Esophagus muscularis mucosa (tissue), 4 donors: ENCODE measurements around the gene ARHGAP4. TPM values are rescaled to one million over a fixed set of nuclear protein-coding genes. Genes with fewer than 3 reads are reported as not detected.

Experiments
- DNase-seq: peaks from one replicate; pipeline ENCODE4 v3.0.0-alpha.2; 2017; ENCODE audit errors: extremely low spot score
- H3K27ac ChIP-seq, 4 donors: fragments of 200-600 bp; sonication (generic); replicated peaks in 1 of 4; 1 replicate in 3 of 4; 2 replicates in 1 of 4; pipeline ENCODE4 v1.5.1; 2016 to 2019; ENCODE audit warnings: mild to moderate bottlenecking in 1 of 4
- H3K27me3 ChIP-seq, 4 donors: fragments of 200-600 bp; sonication (generic); one replicate each; pipeline versions ENCODE4 v1.5.1 to v1.6.0; 2016 to 2019
- H3K36me3 ChIP-seq, 4 donors: fragments of 200-600 bp; sonication (generic); one replicate each; pipeline ENCODE4 v1.5.1; 2016 to 2019
- H3K4me1 ChIP-seq, 4 donors: fragments of 200-600 bp; sonication (generic); one replicate each; pipeline ENCODE4 v1.5.1; 2016 to 2019
- H3K4me3 ChIP-seq, 4 donors: fragments of 200-600 bp; sonication (generic); 1 replicate in 2 of 4; 2 replicates in 2 of 4; pipeline ENCODE4 v1.5.1; 2016 to 2019; ENCODE audit warnings: mild to moderate bottlenecking in 4 of 4, moderate library complexity in 1 of 4
- H3K9me3 ChIP-seq, 4 donors: fragments of 200-600 bp; sonication (generic); 1 replicate in 3 of 4; 2 replicates in 1 of 4; pipeline ENCODE4 v1.5.1; 2016 to 2019
- EP300 ChIP-seq: sonication (generic); formaldehyde crosslinking; IDR thresholded peaks from one replicate; pipeline ENCODE4 v1.6.1; 2017; ENCODE audit warnings: antibody characterized with exemption
- POLR2A ChIP-seq: fragments of 450-650 bp; IDR thresholded peaks from one replicate; pipeline ENCODE4 v1.6.1; 2017; ENCODE audit warnings: antibody characterized with exemption, moderate library complexity, mild to moderate bottlenecking, low read depth
- POLR2AphosphoS5 ChIP-seq, 2 donors: sonication (generic); formaldehyde crosslinking; IDR thresholded peaks; one replicate each; pipeline ENCODE4 v1.6.1; 2017; ENCODE audit warnings: antibody characterized with exemption in 2 of 2
- WGBS: methylation state at CpG from one replicate; pipeline ENCODE4 v1.1.5; 2018; 5-methylcytosine and 5-hydroxymethylcytosine counted together
- intact Hi-C: fragments of 100-400 bp; cut with DNase I; formaldehyde crosslinking; loops from one replicate; pipeline ENCODE4 v1.15.1; 2023
- total RNA-seq, 4 donors: library from RNA; depleted of rRNA; stranded (reverse); fragments of >200 nt; gene quantifications; one replicate each; pipeline versions ENCODE4 v1.1.0 to v1.2.1, GENCODE V29; 2016
- TF ChIP-seq, protein P1 (sequence below), 3 experiments: fragments of 200-600 bp in 2 of 3; fragments of 450-650 bp in 1 of 3; sonication (generic) in 2 of 3; IDR thresholded peaks; one replicate each; pipeline ENCODE4 v1.5.1; 2017 to 2019; ENCODE audit warnings: antibody characterized with exemption in 3 of 3, mild to moderate bottlenecking in 2 of 3, moderate library complexity in 1 of 3

ARHGAP4 gene
- total RNA-seq, 4 donors from 2014 or later, result 15.9 to 22.4 (median 17.7) TPM

DNA sequence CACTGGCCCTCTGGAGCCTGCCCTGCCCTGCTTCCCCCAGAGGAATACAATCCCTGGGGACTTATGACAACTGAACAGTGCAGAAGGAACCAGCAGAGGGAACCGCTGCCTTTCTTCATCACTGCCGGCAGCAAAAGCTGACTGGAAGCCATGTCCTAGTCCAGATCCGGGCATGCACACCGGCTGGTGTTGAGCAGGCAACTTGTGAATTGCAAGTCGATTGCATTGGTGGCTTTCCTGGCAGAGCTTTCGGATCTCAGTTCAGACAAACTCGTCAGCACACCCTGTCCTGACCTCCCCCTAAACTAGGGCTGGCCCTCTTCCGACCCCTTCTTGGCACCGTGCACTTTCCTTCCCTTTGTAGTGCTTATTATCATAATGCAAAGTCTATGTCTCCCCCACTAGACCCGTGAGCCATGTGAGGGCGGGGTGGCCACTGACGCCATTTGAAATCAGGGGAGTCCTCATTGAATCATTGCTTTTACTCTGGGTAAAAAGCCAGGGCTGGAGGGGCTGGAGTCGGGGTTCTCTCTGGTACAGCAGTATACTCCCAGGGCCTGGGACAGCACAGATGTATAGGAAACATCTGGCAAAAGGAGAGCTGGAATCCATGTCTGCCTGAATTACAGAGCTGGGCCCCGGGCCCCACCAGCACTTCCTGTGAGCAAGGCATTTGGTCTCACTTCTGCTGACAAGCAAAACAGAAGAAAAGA lies 1.8 kb downstream of the ARHGAP4 start:
- peaks cover 47 to 81% (median 71%) of the 10 kb centered on the region in 4 donors for H3K4me1 ChIP-seq
- H3K36me3 ChIP-seq, result peaks cover 0 to 2% (median 0%) of the 10 kb centered on the region in 4 donors
- intact Hi-C loops, result no loop called here
- DNase-seq, result no peak
- H3K4me3 ChIP-seq, result peak overlapping the region in 1 of 4 donors; percentile 69
- H3K9me3 ChIP-seq, result no peaks in the 10 kb centered on the region
- H3K27me3 ChIP-seq, result no peaks in the 10 kb centered on the region
- TF ChIP-seq POLR2A (no peak), POLR2AphosphoS5 (IDR thresholded peaks at IDR 0.05) (peak; percentile 19 to 44)
- TF ChIP-seq, protein P1, sequence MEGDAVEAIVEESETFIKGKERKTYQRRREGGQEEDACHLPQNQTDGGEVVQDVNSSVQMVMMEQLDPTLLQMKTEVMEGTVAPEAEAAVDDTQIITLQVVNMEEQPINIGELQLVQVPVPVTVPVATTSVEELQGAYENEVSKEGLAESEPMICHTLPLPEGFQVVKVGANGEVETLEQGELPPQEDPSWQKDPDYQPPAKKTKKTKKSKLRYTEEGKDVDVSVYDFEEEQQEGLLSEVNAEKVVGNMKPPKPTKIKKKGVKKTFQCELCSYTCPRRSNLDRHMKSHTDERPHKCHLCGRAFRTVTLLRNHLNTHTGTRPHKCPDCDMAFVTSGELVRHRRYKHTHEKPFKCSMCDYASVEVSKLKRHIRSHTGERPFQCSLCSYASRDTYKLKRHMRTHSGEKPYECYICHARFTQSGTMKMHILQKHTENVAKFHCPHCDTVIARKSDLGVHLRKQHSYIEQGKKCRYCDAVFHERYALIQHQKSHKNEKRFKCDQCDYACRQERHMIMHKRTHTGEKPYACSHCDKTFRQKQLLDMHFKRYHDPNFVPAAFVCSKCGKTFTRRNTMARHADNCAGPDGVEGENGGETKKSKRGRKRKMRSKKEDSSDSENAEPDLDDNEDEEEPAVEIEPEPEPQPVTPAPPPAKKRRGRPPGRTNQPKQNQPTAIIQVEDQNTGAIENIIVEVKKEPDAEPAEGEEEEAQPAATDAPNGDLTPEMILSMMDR (IDR thresholded peaks at IDR 0.05), result peak in 2 of 3 experiments; percentile 11 to 18
- WGBS, result 43% methylated on average over 10 of the region's 14 CpGs
- peak overlapping the region in 3 of 4 donors; percentile 16 to 59 (median 41) for H3K27ac ChIP-seq

- Histone ChIP-seq H3K27ac (peak overlapping the region in 2 of 4 donors; percentile 16 to 30), H3K36me3 (no peaks in the 10 kb centered on the region), H3K4me3 (no peak overlapping the region), H3K4me1 (peaks cover 38 to 73% (median 62%) of the 10 kb centered on the region in 4 donors), H3K27me3 (no peaks in the 10 kb centered on the region), H3K9me3 (no peaks in the 10 kb centered on the region)
- intact Hi-C loops, result no loop called here
- DNase-seq, result no peak
- WGBS, result 62% methylated on average over 14 of the region's 25 CpGs
- TF ChIP-seq POLR2AphosphoS5 (IDR thresholded peaks at IDR 0.05), result peak in 1 of 2 donors; percentile 47
- TF ChIP-seq, protein P1 (IDR thresholded peaks at IDR 0.05), result peak; percentile 36 to 65 (median 42)
- no peak for TF ChIP-seq EP300
Measured at GRCh38 chrX:153922932-153923857, 2.9 kb downstream of the ARHGAP4 start.

- H3K36me3 ChIP-seq, result no peaks in the 10 kb centered on the region
- H3K27me3 ChIP-seq, result no peaks in the 10 kb centered on the region
- intact Hi-C loops, result no loop called here
- 60% methylated on average over 17 of the region's 40 CpGs for WGBS
- no peak for DNase-seq
- peak overlapping the region in 2 of 4 donors; percentile 27 to 59 for H3K27ac ChIP-seq
- H3K9me3 ChIP-seq, result no peaks in the 10 kb centered on the region
- TF ChIP-seq EP300 (no peak), POLR2A (no peak), POLR2AphosphoS5 (IDR thresholded peaks at IDR 0.05) (no peak)
- TF ChIP-seq, protein P1 (IDR thresholded peaks at IDR 0.05), result no peak
- H3K4me1 ChIP-seq, result peaks cover 27 to 62% (median 53%) of the 10 kb centered on the region in 4 donors
- H3K4me3 ChIP-seq, result peak overlapping the region in 2 of 4 donors; percentile 14 to 20
Measured at GRCh38 chrX:153921511-153922446, 4.3 kb downstream of the ARHGAP4 start.

- Histone ChIP-seq H3K36me3 (no peaks in the 10 kb centered on the region), H3K27ac (peak overlapping the region in 1 of 4 donors; percentile 59), H3K9me3 (no peaks in the 10 kb centered on the region), H3K4me3 (peak overlapping the region in 2 of 4 donors; percentile 14 to 20), H3K4me1 (peaks cover 22 to 54% (median 46%) of the 10 kb centered on the region in 4 donors), H3K27me3 (no peaks in the 10 kb centered on the region)
- TF ChIP-seq POLR2AphosphoS5 (IDR thresholded peaks at IDR 0.05), result no peak
- TF ChIP-seq, protein P1 (IDR thresholded peaks at IDR 0.05), result no peak
- TF ChIP-seq POLR2A, result no peak
- TF ChIP-seq EP300, result no peak
- intact Hi-C loops, result no loop called here
- WGBS, result 80% methylated on average over 10 of the region's 16 CpGs
- no peak for DNase-seq
Measured at GRCh38 chrX:153921070-153921469, 5.0 kb downstream of the ARHGAP4 start.
